ENCODE measurements around the gene SLC6A16. TPM values are rescaled to one million over a fixed set of nuclear protein-coding genes. Genes with fewer than 3 reads are reported as not detected.
A peak's percentile ranks its signal among the peaks of the same experiment; 100 is the strongest.

Gene SLC6A16
- polyA plus RNA-seq, 1 donor = 0.61 TPM

DNA sequence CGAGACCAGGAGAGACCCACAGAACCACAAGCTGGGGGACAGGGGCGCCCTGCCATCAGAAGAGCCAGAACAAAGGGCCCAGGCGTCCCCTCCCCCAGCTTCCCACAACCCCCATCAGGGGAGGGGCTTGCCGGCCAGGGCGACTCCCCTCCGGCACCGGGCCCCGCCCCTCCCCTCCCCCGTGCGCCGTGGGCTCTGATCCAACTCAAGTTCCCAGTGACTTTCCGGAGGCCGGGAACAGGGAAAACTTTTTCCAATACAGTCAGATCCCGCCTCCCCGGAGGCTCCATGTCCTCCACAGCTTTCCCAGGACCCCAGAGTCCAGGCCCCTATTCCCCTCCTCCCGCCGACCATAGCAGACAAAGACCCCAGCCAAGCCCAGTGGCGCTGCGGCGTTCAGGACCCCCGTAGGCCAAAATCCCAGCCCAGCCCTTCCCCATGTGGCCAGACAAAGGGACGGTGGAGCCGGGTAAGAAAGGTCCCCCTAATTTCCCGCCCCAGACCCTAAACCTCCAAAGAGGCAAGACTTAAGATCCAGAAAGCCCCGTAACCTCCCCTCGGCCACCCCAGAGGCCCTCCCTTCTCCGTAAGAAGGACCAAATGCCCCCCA is 36.6 kb upstream of the SLC6A16 start:
- Histone ChIP-seq H3K4me1 (ENCODE audit: control insufficient read depth, insufficient read depth, low read length) (peaks cover 5% of the 10 kb centered on the region), H3K9me3 (ENCODE audit: control insufficient read depth, low read depth, low read length) (peaks cover 7% of the 10 kb centered on the region), H3K36me3 (ENCODE audit: control insufficient read depth, insufficient read depth, low read length) (peaks cover 5% of the 10 kb centered on the region), H3K27me3 (ENCODE audit: control insufficient read depth, insufficient read depth, low read length) (peaks cover 54% of the 10 kb centered on the region), H3K27ac (ENCODE audit: low read length) (peak overlapping the region; percentile 90), H3K4me3 (ENCODE audit: low read length) (peak overlapping the region; percentile 81)
- peak; percentile 64 for DNase-seq
- no CpG with 5 or more reads among the region's 27 CpGs for WGBS (ENCODE audit: insufficient coverage, low lambda C conversion rate)

DNA sequence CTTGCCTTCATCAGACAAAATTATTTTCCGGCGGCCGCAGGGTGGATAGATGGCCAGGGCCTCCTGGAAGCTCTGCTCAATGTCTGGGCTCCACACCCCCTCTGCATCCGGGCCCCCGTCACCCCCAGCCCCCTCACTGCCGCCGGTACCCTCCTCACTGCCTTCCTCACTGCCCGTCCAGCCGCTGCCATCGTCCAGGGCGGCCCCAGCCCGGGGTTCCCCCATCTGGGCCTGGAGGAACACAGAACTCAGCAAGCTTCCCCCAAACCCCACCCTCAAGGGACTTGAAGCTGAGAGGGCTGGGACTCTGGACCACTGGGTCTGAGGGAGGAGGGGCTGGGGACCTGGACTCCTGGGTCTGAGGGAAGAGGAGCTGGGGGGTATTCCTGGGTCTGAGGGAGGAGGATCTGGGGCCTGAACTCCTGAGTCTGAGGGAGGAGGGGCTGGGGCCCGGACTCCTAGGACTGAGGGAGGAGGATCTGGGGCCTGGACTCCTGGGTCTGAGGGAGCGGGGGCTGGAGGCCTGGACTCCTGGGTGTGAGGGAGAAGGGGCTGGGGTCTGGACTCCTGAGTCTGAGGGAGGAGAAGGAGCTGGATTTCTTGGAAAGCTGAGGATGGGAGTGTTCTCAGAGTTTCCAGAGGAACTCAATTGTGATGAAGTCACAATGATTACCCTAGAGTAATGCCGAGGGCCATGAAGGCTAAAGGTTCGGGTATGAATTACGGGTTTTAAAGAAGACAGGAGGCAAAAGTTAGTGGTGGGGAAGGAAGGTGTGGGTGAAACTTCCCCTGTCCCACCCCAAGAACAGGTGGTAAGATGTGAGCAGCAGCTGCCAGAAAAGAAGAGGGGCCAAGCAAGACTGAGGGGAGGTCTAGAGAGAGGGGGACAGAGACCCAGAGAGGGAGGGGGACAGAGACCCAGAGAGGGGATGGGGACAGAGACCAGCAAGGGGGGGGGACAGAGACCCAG is 35.1 kb upstream of the SLC6A16 start:
- WGBS (ENCODE audit: insufficient coverage, low lambda C conversion rate) = 60% methylated on average over 3 of the region's 17 CpGs
- Histone ChIP-seq H3K27ac (ENCODE audit: low read length) (no peak overlapping the region), H3K27me3 (ENCODE audit: control insufficient read depth, insufficient read depth, low read length) (peaks cover 48% of the 10 kb centered on the region), H3K4me3 (ENCODE audit: low read length) (no peak overlapping the region), H3K9me3 (ENCODE audit: control insufficient read depth, low read depth, low read length) (peaks cover 7% of the 10 kb centered on the region), H3K36me3 (ENCODE audit: control insufficient read depth, insufficient read depth, low read length) (peaks cover 5% of the 10 kb centered on the region), H3K4me1 (ENCODE audit: control insufficient read depth, insufficient read depth, low read length) (peaks cover 5% of the 10 kb centered on the region)
- no peak for DNase-seq

DNA sequence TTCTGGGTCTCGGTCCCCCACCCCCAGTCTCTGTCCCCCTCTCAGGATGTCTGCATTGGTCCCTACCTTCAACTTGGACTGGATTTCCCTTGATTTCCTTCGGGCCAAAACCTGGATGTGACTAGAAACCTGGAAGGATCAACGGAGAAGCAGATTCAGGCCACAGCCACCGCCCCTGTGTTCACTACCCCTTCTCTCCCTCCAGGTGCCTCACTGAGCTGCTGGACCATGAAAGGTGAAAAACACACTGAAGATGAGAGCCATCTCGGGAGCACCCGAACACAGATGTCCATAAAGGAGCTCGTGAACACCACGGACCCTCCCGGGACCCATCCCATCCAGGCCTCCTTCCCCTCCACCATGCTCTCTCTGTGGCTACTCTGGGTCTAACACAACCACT is 32.2 kb upstream of the SLC6A16 start:
- Histone ChIP-seq H3K27ac (ENCODE audit: low read length) (no peak overlapping the region), H3K9me3 (ENCODE audit: control insufficient read depth, low read depth, low read length) (peaks cover 2% of the 10 kb centered on the region), H3K27me3 (ENCODE audit: control insufficient read depth, insufficient read depth, low read length) (peaks cover 19% of the 10 kb centered on the region), H3K4me3 (ENCODE audit: low read length) (no peak overlapping the region), H3K4me1 (ENCODE audit: control insufficient read depth, insufficient read depth, low read length) (no peaks in the 10 kb centered on the region), H3K36me3 (ENCODE audit: control insufficient read depth, insufficient read depth, low read length) (peaks cover 7% of the 10 kb centered on the region)
- DNase-seq = no peak
- WGBS (ENCODE audit: insufficient coverage, low lambda C conversion rate) = no CpG with 5 or more reads among the region's 9 CpGs

DNA sequence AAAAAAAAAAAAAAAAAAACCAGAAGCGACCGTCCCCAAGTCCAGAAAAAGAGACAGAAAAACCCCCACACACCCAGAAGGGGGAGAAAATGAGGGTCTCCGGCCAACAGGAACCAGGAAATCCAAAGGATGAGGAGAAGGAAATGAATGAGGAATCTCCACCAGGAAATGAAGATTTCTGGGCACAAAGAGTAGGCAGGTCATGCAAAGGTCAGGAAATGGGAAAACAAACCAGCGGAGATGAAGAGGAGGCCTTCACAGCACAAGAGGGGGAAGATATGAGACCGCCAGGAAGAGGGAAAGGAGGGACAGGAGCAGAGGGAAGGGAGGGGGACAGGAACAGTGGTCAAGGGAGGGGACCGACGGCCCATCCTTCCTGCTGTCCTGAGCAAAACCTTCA is 31.4 kb upstream of the SLC6A16 start:
- WGBS (ENCODE audit: insufficient coverage, low lambda C conversion rate) = 0% methylated on average over 1 of the region's 7 CpGs
- peaks cover 8% of the 10 kb centered on the region for H3K36me3 ChIP-seq (ENCODE audit: control insufficient read depth, insufficient read depth, low read length)
- H3K27ac ChIP-seq (ENCODE audit: low read length) = no peak overlapping the region
- H3K9me3 ChIP-seq (ENCODE audit: control insufficient read depth, low read depth, low read length) = peaks cover under 1% of the 10 kb centered on the region
- H3K4me1 ChIP-seq (ENCODE audit: control insufficient read depth, insufficient read depth, low read length) = no peaks in the 10 kb centered on the region
- peaks cover 11% of the 10 kb centered on the region for H3K27me3 ChIP-seq (ENCODE audit: control insufficient read depth, insufficient read depth, low read length)
- no peak overlapping the region for H3K4me3 ChIP-seq (ENCODE audit: low read length)
- no peak for DNase-seq

DNA sequence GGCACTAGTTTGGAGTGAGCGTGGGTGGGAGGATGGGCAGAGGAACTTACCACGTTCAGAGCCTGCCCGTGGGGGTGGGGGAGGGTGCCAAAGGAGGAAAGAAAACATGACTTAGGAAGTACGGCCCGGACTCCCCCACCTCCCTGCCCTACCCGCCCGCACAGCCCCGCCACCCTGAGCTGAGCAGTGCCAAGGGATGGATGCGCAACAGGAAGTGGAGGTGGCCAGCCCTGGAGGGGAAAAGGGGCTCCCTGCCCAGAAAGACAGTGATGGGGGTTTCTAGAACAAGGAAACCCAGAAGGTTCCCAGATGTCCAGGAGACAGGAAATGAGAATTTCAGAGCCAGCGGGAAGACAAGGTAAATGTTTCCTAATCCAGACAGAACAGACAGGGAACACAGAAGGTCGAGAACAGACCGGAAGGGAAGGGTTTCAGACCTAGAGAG is 30.9 kb upstream of the SLC6A16 start:
- 48% methylated on average over 3 of the region's 12 CpGs for WGBS (ENCODE audit: insufficient coverage, low lambda C conversion rate)
- Histone ChIP-seq H3K36me3 (ENCODE audit: control insufficient read depth, insufficient read depth, low read length) (peaks cover 11% of the 10 kb centered on the region), H3K27me3 (ENCODE audit: control insufficient read depth, insufficient read depth, low read length) (peaks cover 7% of the 10 kb centered on the region), H3K9me3 (ENCODE audit: control insufficient read depth, low read depth, low read length) (no peaks in the 10 kb centered on the region), H3K4me3 (ENCODE audit: low read length) (no peak overlapping the region), H3K4me1 (ENCODE audit: control insufficient read depth, insufficient read depth, low read length) (no peaks in the 10 kb centered on the region), H3K27ac (ENCODE audit: low read length) (no peak overlapping the region)
- no peak for DNase-seq

DNA sequence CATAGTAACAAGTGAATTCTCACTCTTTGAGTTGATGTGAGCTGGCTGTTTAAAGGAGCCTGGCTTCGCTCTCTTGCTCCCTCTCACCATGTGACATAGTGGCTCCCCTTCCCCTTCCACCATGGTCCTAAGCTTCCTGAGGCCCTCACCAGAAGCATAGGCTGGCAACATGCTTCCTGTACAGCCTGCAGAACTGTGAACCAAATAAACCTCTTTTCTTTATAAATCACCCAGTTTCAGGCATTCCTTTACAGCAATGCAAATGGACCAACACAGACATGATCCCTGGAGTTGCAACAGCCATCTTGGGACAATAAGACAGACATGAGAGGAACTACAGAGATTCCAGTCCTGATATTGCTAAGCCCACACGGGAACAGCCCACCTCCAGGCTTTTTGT is 24.6 kb upstream of the SLC6A16 start:
- H3K27me3 ChIP-seq (ENCODE audit: control insufficient read depth, insufficient read depth, low read length) = no peaks in the 10 kb centered on the region
- H3K4me1 ChIP-seq (ENCODE audit: control insufficient read depth, insufficient read depth, low read length) = no peaks in the 10 kb centered on the region
- no peaks in the 10 kb centered on the region for H3K9me3 ChIP-seq (ENCODE audit: control insufficient read depth, low read depth, low read length)
- H3K36me3 ChIP-seq (ENCODE audit: control insufficient read depth, insufficient read depth, low read length) = peaks cover 19% of the 10 kb centered on the region
- WGBS (ENCODE audit: insufficient coverage, low lambda C conversion rate) = no CpG with 5 or more reads among the region's 2 CpGs
- no peak for DNase-seq
- no peak overlapping the region for H3K4me3 ChIP-seq (ENCODE audit: low read length)
- no peak overlapping the region for H3K27ac ChIP-seq (ENCODE audit: low read length)

DNA sequence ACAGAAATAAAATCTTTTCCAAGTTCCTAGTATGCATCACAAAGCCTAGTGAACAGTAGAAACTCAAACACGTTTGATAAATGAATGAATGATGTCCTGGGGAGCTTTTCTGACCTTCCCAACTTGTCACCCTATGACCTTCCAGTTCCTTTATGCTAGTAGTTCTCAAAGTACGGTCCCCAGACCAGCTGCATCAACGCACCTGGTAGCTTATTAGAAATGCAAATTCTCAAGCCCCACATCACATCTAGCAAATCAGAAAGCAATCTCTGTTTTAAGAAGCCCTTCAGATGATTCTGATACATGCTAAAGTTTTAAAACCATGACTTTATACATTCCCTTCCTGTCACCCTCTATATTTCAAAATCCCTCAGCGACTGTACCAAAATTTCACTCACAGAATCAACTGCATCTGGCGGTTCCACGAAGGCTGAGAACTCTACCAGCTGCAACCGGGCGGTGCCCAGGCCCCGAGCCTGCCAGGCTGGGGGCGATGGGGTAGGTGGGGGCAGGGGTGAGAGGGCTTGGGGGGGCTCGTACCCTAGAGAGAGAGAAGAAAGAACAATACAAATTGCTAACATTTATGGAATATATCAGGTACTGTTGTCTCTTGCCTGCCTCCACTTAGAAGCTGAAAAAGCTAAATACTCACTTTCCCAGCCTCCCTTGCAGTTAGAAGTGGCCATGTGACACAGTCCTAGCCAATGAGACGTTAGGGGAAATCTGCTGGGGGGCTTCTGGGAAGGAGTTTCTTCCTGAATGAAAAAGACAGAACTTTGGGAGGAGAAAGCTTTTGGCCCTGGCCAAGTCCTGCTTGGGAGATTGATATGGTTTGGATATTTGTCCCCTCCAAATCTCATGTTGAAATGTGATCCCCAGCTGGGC is 23.6 kb upstream of the SLC6A16 start:
- peaks cover 19% of the 10 kb centered on the region for H3K36me3 ChIP-seq (ENCODE audit: control insufficient read depth, insufficient read depth, low read length)
- H3K27me3 ChIP-seq (ENCODE audit: control insufficient read depth, insufficient read depth, low read length) = no peaks in the 10 kb centered on the region
- no peak overlapping the region for H3K4me3 ChIP-seq (ENCODE audit: low read length)
- no peak for DNase-seq
- no peaks in the 10 kb centered on the region for H3K9me3 ChIP-seq (ENCODE audit: control insufficient read depth, low read depth, low read length)
- no peaks in the 10 kb centered on the region for H3K4me1 ChIP-seq (ENCODE audit: control insufficient read depth, insufficient read depth, low read length)
- H3K27ac ChIP-seq (ENCODE audit: low read length) = no peak overlapping the region
- WGBS (ENCODE audit: insufficient coverage, low lambda C conversion rate) = no CpG with 5 or more reads among the region's 12 CpGs

DNA sequence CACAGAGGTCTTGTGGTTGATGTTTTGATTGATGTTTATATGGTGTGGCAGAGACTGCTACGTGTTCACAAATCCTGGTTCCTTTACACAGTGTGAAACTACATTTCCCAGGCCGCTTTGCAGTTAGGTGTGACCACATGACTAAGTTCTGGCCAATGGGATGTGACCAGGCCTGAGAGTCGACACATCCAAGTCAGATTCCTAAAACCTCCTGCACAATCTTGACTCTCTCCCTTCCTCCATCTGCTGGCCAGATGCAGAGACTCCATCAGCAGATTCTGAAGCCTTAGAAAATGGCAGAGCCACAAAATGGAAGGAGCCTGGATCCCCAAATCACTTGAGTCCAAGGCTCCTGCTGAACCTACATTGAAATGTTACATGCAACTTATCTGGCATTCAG is 22.8 kb upstream of the SLC6A16 start:
- H3K4me3 ChIP-seq (ENCODE audit: low read length) = no peak overlapping the region
- no peaks in the 10 kb centered on the region for H3K27me3 ChIP-seq (ENCODE audit: control insufficient read depth, insufficient read depth, low read length)
- no peak overlapping the region for H3K27ac ChIP-seq (ENCODE audit: low read length)
- WGBS (ENCODE audit: insufficient coverage, low lambda C conversion rate) = 100% methylated on average over 1 of the region's 3 CpGs
- no peaks in the 10 kb centered on the region for H3K4me1 ChIP-seq (ENCODE audit: control insufficient read depth, insufficient read depth, low read length)
- peaks cover 20% of the 10 kb centered on the region for H3K36me3 ChIP-seq (ENCODE audit: control insufficient read depth, insufficient read depth, low read length)
- H3K9me3 ChIP-seq (ENCODE audit: control insufficient read depth, low read depth, low read length) = no peaks in the 10 kb centered on the region
- DNase-seq = no peak

DNA sequence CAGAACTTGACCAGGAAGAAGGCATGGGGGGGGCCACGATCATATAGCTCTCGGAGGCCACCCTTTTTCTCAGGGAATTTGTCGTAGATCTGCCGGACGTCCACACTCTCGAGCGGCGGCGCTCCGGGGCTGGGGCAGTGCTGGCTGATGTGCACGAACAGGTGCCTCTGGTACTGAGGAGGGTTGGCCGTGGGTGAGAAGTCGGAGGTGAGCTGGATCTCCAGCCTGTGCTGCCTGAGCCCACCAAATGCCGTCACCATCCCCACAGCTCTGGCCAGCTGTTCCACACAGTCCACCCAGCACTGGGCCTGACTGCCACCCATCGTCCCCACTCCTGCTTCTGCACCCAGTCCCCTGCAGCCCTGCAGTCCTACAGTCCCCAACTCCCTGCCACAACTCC is 22.2 kb upstream of the SLC6A16 start:
- Histone ChIP-seq H3K4me1 (ENCODE audit: control insufficient read depth, insufficient read depth, low read length) (no peaks in the 10 kb centered on the region), H3K4me3 (ENCODE audit: low read length) (no peak overlapping the region), H3K27ac (ENCODE audit: low read length) (no peak overlapping the region), H3K9me3 (ENCODE audit: control insufficient read depth, low read depth, low read length) (no peaks in the 10 kb centered on the region), H3K36me3 (ENCODE audit: control insufficient read depth, insufficient read depth, low read length) (peaks cover 25% of the 10 kb centered on the region), H3K27me3 (ENCODE audit: control insufficient read depth, insufficient read depth, low read length) (no peaks in the 10 kb centered on the region)
- WGBS (ENCODE audit: insufficient coverage, low lambda C conversion rate) = no CpG with 5 or more reads among the region's 15 CpGs
- DNase-seq = no peak

Measured in large intestine (tissue), 3 donors.